GM12875 (cell line): ENCODE data around the gene CREBZF.
A peak's percentile ranks its signal among the peaks of the same experiment; 100 is the strongest.
"Not testable (repeated sequence)": the region's sequence is repeated elsewhere in the genome, so short reads cannot be mapped to it uniquely, and the experiment has no call there.

Experiments
- H3K4me3 ChIP-seq: one replicate; pipeline ENCODE4 v1.5.1; 2011; ENCODE audit warnings: low read depth, low read length, control low read depth
- TF ChIP-seq, protein P1 (sequence below): IDR thresholded peaks from 2 replicates; pipeline ENCODE4 v1.5.1; 2011; ENCODE audit warnings: low read depth, mild to moderate bottlenecking, control low read depth, inconsistent platforms, low read length, moderate library complexity, borderline replicate concordance; ENCODE audit not compliant: insufficient read depth

Gene CREBZF

GRCh38 chr11:85658180-85658579, 6.7 kb downstream of the CREBZF start:
- no peak overlapping the region for H3K4me3 ChIP-seq
- TF ChIP-seq, protein P1, sequence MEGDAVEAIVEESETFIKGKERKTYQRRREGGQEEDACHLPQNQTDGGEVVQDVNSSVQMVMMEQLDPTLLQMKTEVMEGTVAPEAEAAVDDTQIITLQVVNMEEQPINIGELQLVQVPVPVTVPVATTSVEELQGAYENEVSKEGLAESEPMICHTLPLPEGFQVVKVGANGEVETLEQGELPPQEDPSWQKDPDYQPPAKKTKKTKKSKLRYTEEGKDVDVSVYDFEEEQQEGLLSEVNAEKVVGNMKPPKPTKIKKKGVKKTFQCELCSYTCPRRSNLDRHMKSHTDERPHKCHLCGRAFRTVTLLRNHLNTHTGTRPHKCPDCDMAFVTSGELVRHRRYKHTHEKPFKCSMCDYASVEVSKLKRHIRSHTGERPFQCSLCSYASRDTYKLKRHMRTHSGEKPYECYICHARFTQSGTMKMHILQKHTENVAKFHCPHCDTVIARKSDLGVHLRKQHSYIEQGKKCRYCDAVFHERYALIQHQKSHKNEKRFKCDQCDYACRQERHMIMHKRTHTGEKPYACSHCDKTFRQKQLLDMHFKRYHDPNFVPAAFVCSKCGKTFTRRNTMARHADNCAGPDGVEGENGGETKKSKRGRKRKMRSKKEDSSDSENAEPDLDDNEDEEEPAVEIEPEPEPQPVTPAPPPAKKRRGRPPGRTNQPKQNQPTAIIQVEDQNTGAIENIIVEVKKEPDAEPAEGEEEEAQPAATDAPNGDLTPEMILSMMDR, result no peak

DNA sequence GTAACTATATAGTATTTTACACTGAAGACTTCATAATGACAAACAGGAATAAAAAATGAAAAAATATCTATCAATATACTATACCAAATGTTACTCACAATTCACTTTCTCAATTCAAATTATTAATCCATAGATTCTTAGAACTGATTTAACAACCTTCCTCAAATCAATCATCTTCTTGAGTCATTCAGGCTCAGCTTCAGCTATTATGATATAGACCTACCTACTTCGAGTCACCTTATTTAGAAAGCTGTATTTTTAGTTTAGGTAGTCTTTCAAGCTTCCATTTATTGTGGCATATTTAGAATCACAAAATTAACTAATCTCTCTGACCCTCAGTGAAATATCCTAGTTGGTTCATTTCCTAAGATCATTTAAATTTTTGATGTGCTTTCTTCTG, 8.2 kb downstream of the CREBZF start:
- H3K4me3 ChIP-seq, result no peak overlapping the region
- TF ChIP-seq, protein P1, result no peak

DNA sequence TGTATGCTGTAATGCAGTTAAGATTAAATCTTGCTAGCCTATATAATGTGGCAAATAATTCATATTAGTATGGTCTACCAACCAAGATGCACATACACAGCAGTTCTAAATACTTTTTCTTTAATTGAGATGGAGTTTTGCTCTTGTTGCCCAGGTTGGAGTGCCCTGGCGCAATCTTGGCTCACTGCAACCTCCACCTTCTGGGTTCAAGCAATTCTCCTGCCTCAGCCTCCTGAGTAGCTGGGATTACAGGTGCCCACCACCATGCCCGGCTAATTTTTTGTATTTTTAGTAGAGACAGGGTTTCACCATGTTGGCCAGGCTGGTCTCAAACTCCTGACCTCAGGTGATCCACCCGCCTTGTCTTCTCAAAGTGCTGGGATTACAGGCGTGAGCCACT, 10.6 kb downstream of the CREBZF start:
- not testable (repeated sequence) for H3K4me3 ChIP-seq

- no peak overlapping the region for H3K4me3 ChIP-seq
- TF ChIP-seq, protein P1, result no peak
These were observed 12.0 kb downstream of the CREBZF start for GRCh38 chr11:85652786-85653447.

DNA sequence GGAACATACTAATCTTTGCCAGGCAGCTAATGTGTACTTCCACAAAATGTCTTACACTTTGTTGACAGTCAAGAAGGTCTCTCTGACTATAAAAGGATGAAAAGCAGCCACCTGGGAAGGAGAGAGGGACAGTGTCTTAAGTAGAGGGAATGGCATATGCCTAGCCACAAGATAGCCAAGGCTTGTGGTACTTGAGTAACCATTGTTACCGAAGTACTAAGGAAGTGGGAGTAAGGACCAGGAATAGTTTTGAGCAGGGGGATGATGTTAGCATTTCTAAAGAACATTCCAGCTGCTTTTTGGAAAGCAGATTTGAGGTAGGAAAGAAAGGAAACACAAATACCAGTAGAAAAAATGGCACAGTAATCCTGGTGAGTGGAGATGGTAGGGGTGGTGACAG, 13.8 kb downstream of the CREBZF start:
- H3K4me3 ChIP-seq, result no peak overlapping the region
- TF ChIP-seq, protein P1, result no peak

- TF ChIP-seq, protein P1, result no peak
- peak within 1 kb of the TSS; percentile 74 for H3K4me3 ChIP-seq
These were observed 17.2 kb downstream of the CREBZF start, which contains the start of gene TMEM126A for GRCh38 chr11:85647604-85648299. TSS of gene TMEM126A (plus strand) at chr11:85647967. CDS start at chr11:85650256, 2,289 bp downstream.

DNA sequence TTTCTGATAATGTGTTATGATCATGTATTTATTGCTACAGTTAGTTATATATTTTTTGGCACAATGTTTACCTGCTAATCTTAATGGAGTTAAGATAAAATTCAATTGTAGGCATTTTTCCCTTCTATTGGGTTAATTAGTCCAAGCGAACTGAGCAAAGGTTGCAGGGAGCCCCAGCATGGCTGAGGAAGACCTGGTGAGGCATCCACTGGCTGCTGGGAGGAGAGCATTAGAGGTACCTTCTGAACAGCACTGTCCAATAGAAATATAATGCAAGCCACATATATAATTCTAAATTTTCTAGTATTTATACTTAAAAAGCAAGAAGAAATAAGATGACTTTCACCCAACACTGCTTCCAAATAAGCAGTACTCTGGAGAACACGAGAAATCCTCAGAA, 17.9 kb downstream of the CREBZF start:
- TF ChIP-seq, protein P1, result no peak
- peak overlapping the region; percentile 74 for H3K4me3 ChIP-seq
